DND-41 (cell line): ENCODE results near the gene SELENOS.
A peak's percentile ranks its signal among the peaks of the same experiment; 100 is the strongest.

Experiments used
- ATAC-seq: fragments of 200-7000 bp; cut with Tn5 transposase; 3 replicates; pipeline ENCODE4 v1.9.1; 2021; ENCODE audit warnings: low read depth; ENCODE audit not compliant: insufficient read depth
- DNase-seq: peaks from one replicate; pipeline ENCODE4 v3.0.0-alpha.2; 2020
- H2AFZ ChIP-seq: 2 replicates; pipeline ENCODE4 v1.6.0; 2012; ENCODE audit warnings: low read depth, low read length
- H3K27ac ChIP-seq: 2 replicates; pipeline ENCODE4 v1.5.1; 2012; ENCODE audit warnings: low read length, inconsistent platforms
- H3K27me3 ChIP-seq: fragments of 200-600 bp; sonication (generic); 2 replicates; pipeline ENCODE4 v1.6.0; 2012; ENCODE audit warnings: low read length, mild to moderate bottlenecking, inconsistent platforms; ENCODE audit not compliant: insufficient read depth, poor library complexity
- H3K36me3 ChIP-seq: 2 replicates; pipeline ENCODE4 v1.5.1; 2012; ENCODE audit warnings: low read length, inconsistent platforms; ENCODE audit not compliant: insufficient read depth
- H3K4me1 ChIP-seq: 2 replicates; pipeline ENCODE4 v1.5.1; 2012; ENCODE audit warnings: mild to moderate bottlenecking, low read length; ENCODE audit not compliant: insufficient read depth
- H3K4me2 ChIP-seq: 2 replicates; pipeline ENCODE4 v1.6.0; 2012; ENCODE audit warnings: mild to moderate bottlenecking, moderate library complexity, low read length, inconsistent platforms; ENCODE audit not compliant: insufficient read depth
- H3K4me3 ChIP-seq, 2 experiments: fragments of 200-600 bp in 1 of 2; shearing (Covaris generic) in 1 of 2; 2 replicates each; pipeline ENCODE4 v1.5.1; 2012 to 2016; ENCODE audit warnings: inconsistent platforms in 2 of 2, low read length in 2 of 2, mild to moderate bottlenecking in 2 of 2, low read depth in 1 of 2, moderate library complexity in 1 of 2
- H3K79me2 ChIP-seq: 2 replicates; pipeline ENCODE4 v1.6.0; 2012; ENCODE audit warnings: low read length, inconsistent platforms; ENCODE audit not compliant: insufficient read depth
- H3K9ac ChIP-seq: 2 replicates; pipeline ENCODE4 v1.6.0; 2012; ENCODE audit warnings: low read depth, mild to moderate bottlenecking, inconsistent platforms, low read length, moderate library complexity
- H3K9me3 ChIP-seq: 2 replicates; pipeline ENCODE4 v1.5.1; 2012; ENCODE audit warnings: low read length, moderate library complexity, mild to moderate bottlenecking, inconsistent platforms; ENCODE audit not compliant: insufficient read depth, severe bottlenecking
- H4K20me1 ChIP-seq: 2 replicates; pipeline ENCODE4 v1.6.0; 2012; ENCODE audit warnings: low read length; ENCODE audit not compliant: insufficient read depth
- EZH2 ChIP-seq: IDR thresholded peaks from 3 replicates; pipeline ENCODE4 v1.6.1; 2012; ENCODE audit warnings: borderline replicate concordance, low read depth, mild to moderate bottlenecking, moderate library complexity, low read length, inconsistent platforms; ENCODE audit not compliant: severe bottlenecking
- TF ChIP-seq, protein P1 (sequence below): IDR thresholded peaks from 2 replicates; pipeline ENCODE4 v1.5.1; 2012; ENCODE audit warnings: borderline replicate concordance, low read length, moderate library complexity, mild to moderate bottlenecking; ENCODE audit not compliant: poor library complexity, severe bottlenecking; ENCODE audit errors: extremely low read depth

The SELENOS gene

GRCh38 chr15:101283931-101284330 is 6.6 kb upstream of the SELENOS start:
- Histone ChIP-seq H3K9ac (no peak overlapping the region), H4K20me1 (peaks cover 26% of the 10 kb centered on the region), H3K79me2 (peaks cover 27% of the 10 kb centered on the region), H3K27ac (no peak overlapping the region), H3K4me1 (0 out of 2 replicates have a peak, but pooled peaks cover 3% of the 10 kb centered on the region), H3K27me3 (no peaks in the 10 kb centered on the region), H3K4me2 (no peak overlapping the region), H3K36me3 (peaks cover 81% of the 10 kb centered on the region), H2AFZ (no peak overlapping the region), H3K9me3 (no peaks in the 10 kb centered on the region), H3K4me3 (no peak overlapping the region)
- no peak for TF ChIP-seq EZH2
- TF ChIP-seq, protein P1, sequence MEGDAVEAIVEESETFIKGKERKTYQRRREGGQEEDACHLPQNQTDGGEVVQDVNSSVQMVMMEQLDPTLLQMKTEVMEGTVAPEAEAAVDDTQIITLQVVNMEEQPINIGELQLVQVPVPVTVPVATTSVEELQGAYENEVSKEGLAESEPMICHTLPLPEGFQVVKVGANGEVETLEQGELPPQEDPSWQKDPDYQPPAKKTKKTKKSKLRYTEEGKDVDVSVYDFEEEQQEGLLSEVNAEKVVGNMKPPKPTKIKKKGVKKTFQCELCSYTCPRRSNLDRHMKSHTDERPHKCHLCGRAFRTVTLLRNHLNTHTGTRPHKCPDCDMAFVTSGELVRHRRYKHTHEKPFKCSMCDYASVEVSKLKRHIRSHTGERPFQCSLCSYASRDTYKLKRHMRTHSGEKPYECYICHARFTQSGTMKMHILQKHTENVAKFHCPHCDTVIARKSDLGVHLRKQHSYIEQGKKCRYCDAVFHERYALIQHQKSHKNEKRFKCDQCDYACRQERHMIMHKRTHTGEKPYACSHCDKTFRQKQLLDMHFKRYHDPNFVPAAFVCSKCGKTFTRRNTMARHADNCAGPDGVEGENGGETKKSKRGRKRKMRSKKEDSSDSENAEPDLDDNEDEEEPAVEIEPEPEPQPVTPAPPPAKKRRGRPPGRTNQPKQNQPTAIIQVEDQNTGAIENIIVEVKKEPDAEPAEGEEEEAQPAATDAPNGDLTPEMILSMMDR: no peak
- DNase-seq: no peak
- no peak for ATAC-seq

GRCh38 chr15:101280007-101280406 is 2.7 kb upstream of the SELENOS start:
- peaks cover 54% of the 10 kb centered on the region for H3K36me3 ChIP-seq
- H3K4me2 ChIP-seq: no peak overlapping the region
- no peak overlapping the region for H3K4me3 ChIP-seq
- TF ChIP-seq, protein P1: no peak
- no peak for TF ChIP-seq EZH2
- peaks cover 9% of the 10 kb centered on the region; the same call in 1 of the 2 replicates for H4K20me1 ChIP-seq
- no peaks in the 10 kb centered on the region for H3K27me3 ChIP-seq
- H3K9ac ChIP-seq: no peak overlapping the region
- H2AFZ ChIP-seq: no peak overlapping the region
- no peaks in the 10 kb centered on the region for H3K9me3 ChIP-seq
- H3K4me1 ChIP-seq: peaks cover 23% of the 10 kb centered on the region
- H3K79me2 ChIP-seq: peaks cover 18% of the 10 kb centered on the region
- no peak overlapping the region for H3K27ac ChIP-seq
- ATAC-seq (no peak), DNase-seq (no peak)

DNA sequence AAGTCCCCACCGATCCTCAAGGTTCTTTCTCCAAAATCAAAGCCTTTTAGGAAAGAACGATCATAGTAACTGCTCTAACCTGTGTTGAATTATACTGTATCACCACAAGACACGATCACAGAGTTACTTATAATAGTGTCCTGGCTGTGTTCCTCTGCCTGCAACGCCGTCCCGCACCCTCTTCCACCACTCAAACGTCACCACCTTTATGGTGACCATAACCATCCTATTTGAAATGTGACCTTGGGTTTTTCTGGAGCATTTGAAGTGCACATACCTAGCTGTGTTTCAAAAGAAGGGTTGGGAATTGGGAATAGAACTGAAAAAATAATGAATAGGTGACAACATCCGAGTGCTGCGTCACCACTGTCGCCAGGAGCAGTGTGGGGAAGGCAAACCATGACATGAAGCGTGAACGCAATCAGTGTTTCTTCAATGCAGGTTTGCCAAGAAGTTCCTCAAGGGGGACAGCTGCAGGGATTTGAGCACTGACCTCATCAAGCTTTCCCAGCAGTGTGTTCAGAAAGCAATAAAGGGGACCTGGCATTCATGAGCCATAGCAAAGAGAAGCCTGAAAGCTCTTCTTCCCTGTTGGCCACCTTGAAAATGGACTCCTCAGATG is 769 bp upstream of the SELENOS start:
- Histone ChIP-seq H3K27me3 (no peaks in the 10 kb centered on the region), H3K27ac (no peak overlapping the region), H3K4me2 (peak overlapping the region; percentile 86), H4K20me1 (peaks cover 5% of the 10 kb centered on the region; the same call in 1 of the 2 replicates), H3K36me3 (peaks cover 54% of the 10 kb centered on the region), H3K9me3 (no peaks in the 10 kb centered on the region), H3K79me2 (peaks cover 18% of the 10 kb centered on the region), H3K9ac (peak overlapping the region; percentile 76; the same call in 1 of the 2 replicates), H2AFZ (peak overlapping the region; percentile 65), H3K4me3 (peak overlapping the region in 1 of 2 experiments; percentile 97; a peak in 2 of 4 replicates), H3K4me1 (peaks cover 23% of the 10 kb centered on the region)
- ATAC-seq: no peak
- TF ChIP-seq, protein P1: no peak
- DNase-seq: no peak
